Pulmonary artery endothelial cell (primary cell): ENCODE measurements around the gene C17orf78. TPM values are rescaled to one million over a fixed set of nuclear protein-coding genes. Genes with fewer than 3 reads are reported as not detected.
"Not testable (repeated sequence)": the region's sequence is repeated elsewhere in the genome, so short reads cannot be mapped to it uniquely, and the experiment has no call there.

Experiments
- DNase-seq: peaks from one replicate; pipeline ENCODE4 v3.0.0-alpha.2; 2011; ENCODE audit warnings: low read depth, low spot score
- total RNA-seq: library from RNA; depleted of rRNA; stranded (reverse); fragments of >200 nt; gene quantifications from 2 replicates; pipeline ENCODE4 v1.2.3, GENCODE V29; 2014

Gene C17orf78
- total RNA-seq, 1 donor from 2014 or later, result not detected

DNA sequence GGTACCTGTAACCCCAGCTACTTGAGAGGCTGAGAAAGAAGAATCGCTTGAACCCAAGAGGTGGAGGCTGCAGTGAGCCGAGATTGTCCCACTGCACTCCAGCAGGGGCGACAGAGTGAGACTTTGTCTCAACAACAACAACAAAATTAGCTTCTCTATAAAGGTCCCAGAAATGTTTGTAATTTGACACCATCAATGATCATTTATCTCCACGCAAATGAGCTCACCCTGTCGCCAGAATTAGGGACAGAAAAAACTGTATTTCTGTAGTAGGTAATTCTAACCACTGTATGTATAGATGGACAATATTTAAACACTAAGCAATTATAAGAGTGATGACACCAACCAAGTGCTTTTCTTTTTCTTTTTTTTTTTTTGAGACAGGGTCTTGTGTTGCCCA, 10.7 kb downstream of the C17orf78 start:
- no peak for DNase-seq

DNA sequence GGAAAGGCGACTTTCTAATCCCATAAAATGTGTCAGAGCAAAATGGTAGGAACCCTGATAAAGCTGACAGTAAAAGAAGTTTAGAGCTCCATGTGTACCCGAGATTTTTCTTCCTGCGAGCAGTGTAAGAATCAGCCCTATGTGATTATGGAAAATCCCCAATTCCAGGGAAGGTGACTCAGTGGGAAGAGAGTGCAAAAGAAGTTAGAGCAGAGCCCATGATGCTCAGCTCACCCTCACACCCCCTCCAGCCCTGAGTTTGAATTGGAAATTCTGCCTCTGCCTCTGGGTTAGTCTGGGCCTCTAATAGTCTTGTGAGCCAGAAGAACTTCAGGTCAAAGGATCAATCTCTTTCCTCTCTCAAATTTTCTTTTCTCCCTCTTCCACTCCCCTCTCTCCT, 12.5 kb downstream of the C17orf78 start:
- no peak for DNase-seq

DNA sequence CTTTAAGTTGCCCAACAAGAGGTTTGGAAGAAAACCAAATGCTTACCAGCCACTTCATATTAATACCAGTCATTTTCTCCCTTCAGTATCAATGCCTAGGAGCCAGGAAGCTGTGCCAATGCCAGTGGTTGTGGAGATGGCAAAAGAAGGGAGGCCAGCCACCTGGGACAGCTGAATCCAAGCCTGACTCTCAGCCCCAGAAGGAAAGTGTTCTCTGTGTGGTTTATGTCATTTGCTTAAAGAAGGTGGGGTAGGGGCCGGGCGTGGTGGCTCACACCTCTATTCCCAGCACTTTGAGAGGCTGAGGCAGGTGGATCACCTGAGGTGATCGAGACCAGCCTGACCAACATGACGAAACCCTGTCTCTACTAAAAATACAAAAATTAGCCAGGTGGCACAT, 13.4 kb downstream of the C17orf78 start:
- DNase-seq, result no peak

GRCh38 chr17:37391146-37391545, 15.4 kb downstream of the C17orf78 start:
- DNase-seq, result no peak

DNA sequence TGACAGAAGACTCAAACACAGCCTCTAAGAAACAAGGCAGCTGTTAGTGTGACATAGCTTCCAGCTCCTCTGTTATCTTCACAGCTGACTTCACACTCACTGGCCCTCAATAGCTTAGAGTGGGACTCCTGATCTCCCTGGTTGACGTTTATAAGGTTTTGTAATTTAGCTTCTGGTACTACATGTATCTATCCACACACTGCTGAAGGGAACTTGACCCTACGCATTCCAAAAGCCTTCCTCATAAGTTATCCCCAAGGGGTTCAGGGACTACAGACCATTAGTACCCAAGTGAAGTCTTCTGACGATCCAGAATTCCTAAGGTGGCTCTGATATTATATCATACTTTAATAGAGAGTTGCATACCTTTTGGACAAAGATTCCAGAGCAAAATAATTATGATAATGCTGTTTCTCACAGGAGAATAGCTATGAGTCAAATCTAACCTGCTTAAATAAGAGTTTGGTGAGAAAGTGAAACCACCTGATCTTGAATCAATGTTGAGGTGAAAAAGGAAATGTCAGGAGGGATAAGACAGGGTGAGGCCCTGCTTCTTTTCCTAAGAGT, 16.3 kb downstream of the C17orf78 start:
- no peak for DNase-seq

- DNase-seq, result no peak
Observed at GRCh38 chr17:37393352-37393751, 17.6 kb downstream of the C17orf78 start.

DNA sequence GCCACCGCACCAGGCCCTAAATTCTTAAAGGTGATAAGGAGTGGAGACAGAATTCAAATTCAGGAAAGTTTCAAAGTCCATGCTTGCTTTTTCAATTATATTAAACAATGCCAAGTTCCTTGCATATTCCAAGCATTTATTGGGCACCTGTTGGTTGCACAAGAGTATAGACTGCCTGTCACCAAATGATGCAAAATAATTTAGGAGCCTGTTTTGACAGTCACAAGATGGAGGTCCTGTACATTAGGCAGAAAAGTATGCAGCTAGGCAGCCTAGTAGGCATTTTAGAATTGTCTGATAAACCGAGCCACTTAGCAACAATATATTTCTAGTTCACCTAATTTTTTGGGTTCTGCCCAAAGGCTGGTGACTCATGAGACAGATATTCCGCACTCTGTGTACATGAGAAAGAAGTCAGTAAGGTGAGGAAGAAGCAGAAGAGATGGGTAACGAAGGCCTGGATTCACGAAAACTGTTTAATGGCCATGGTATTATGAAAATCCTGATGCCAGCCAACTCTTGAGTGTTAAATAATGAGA, 23.5 kb downstream of the C17orf78 start:
- no peak for DNase-seq

GRCh38 chr17:37400505-37400904, 24.7 kb downstream of the C17orf78 start:
- no peak for DNase-seq

DNA sequence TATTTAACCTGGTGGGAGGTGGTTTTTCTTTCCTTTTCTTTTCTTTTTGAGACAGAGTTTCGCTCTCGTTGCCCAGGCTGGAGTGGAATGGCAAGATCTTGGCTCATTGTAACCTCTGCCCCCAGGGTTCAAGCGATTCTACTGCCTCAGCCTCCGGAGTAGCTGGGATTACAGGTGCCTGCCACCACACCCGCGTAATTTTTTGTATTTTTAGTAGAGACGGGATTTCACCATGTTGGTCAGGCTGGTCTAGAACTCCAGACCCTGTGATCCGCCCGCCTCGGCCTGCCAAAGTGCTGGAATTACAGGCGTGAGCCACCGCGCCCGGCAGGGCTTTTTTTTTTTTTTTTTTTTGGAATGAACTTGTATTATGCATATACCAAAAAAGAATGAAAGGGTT, 29.7 kb downstream of the C17orf78 start:
- DNase-seq, result not testable (repeated sequence)

GRCh38 chr17:37405955-37406634, 30.3 kb downstream of the C17orf78 start:
- DNase-seq, result no peak

- DNase-seq, result peak; percentile 27
Observed at GRCh38 chr17:37406635-37407461, 31.1 kb downstream of the C17orf78 start, which contains the start of the genes ACACA and TADA2A. Gene ACACA (minus strand): TSS chr17:37406836. CDS start chr17:37406299, 537 bp downstream. Gene TADA2A (plus strand): TSS chr17:37406886. CDS start chr17:37411366, 4,480 bp downstream.

GRCh38 chr17:37408145-37408479, 32.3 kb downstream of the C17orf78 start:
- not testable (repeated sequence) for DNase-seq

- no peak for DNase-seq
Observed at GRCh38 chr17:37410357-37410756, 34.6 kb downstream of the C17orf78 start.

- DNase-seq, result no peak
Observed at GRCh38 chr17:37413875-37414519, 38.2 kb downstream of the C17orf78 start.

GRCh38 chr17:37417852-37418251, 42.1 kb downstream of the C17orf78 start:
- no peak for DNase-seq

DNA sequence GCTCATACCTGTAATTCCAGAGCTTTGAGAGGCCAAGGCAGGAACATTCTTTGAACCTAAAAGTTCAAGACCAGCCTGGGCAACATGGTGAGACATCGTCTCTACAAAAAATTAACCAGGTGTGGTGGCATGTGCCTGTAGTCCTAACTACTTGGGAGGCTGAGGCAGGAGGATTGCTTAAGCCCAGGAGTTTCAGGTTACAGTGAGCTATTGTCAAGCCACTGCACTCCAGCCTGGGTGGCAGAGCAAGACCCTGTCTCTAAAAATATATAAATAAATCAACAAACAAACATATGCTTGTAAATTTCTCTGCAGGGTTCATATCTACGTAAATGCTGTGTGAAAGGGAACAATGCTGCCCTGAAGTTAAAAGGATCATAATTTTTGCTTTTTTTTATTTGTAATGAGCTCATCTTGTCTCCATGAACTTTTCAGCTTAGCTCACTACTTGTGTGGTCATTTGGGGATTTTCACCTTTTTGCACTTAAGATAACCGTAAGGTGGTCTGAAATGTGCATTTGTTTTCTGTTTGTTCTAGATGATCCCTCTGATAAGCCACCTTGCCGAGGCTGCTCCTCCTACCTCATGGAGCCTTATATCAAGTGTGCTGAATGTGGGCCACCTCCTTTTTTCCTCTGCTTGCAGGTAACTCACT, 47.3 kb downstream of the C17orf78 start:
- no peak for DNase-seq

GRCh38 chr17:37425268-37425667, 49.5 kb downstream of the C17orf78 start:
- DNase-seq, result no peak

GRCh38 chr17:37429039-37429438, 53.3 kb downstream of the C17orf78 start:
- DNase-seq, result no peak

- no peak for DNase-seq
Observed at GRCh38 chr17:37429453-37429852, 53.7 kb downstream of the C17orf78 start.

DNA sequence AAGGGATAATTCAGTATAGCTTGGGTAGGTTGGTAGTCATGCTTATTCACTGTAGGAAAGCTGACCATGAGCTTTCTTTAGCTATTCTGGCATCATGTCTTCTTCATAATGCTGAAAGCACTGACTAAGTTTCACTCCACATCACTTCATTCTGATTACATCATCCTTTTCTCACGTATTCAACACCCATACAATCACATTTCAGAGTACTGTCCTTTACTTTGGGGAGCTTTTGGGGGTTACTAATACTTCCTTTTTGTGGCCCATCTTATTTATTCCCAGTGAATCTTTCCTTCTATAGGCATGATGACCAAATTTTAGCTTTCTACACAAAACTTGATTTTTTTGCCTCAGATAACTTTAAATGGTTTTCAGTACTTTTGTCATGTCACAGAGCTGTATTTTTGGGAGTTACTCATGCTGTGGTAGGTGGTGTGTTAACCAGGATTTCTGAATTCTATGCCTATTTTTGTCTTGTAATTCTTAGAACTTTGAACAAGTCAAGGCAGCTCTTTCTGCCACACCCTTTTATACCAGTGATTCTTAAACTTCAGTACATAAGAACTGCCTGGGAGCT, 54.4 kb downstream of the C17orf78 start:
- no peak for DNase-seq

DNA sequence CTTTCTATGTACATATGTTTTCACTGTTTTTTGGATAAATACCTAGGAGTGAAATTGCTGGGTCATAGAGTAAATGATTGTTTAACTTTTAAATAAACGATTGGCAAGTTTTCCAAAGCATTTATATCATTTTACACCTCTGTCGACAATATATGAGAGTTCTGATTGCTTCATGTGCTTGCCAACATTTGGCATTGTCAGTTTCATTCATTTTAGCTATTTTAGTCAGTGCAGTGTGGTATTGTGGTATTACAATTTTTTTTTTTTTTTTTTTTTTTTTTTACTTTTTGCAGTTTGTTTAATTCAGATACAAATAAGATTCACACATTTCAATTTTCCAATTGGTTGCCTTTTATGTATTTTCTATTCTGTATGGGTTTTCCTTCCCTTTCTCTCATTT, 56.9 kb downstream of the C17orf78 start:
- no peak for DNase-seq
